DOHH2 (cell line): ENCODE data around the gene SIGMAR1.

ENCODE experiments used
- H3F3A ChIP-seq: fragments of 200-600 bp; sonication (generic), shearing (Covaris generic); 2 replicates; pipeline ENCODE4 v1.6.0; 2016; ENCODE audit warnings: antibody characterized with exemption, mild to moderate bottlenecking; ENCODE audit not compliant: control insufficient read depth, insufficient read depth
- H3K27ac ChIP-seq: fragments of 200-600 bp; sonication (generic); 2 replicates; pipeline ENCODE4 v1.5.1; 2014; ENCODE audit warnings: low read depth, mild to moderate bottlenecking, low read length, moderate library complexity
- H3K27me3 ChIP-seq: fragments of 200-600 bp; sonication (generic); 2 replicates; pipeline ENCODE4 v1.6.1; 2014; ENCODE audit warnings: mild to moderate bottlenecking, low read length, mixed read lengths; ENCODE audit not compliant: control insufficient read depth
- H3K36me3 ChIP-seq: fragments of 200-600 bp; sonication (generic); 2 replicates; pipeline ENCODE4 v1.6.1; 2014; ENCODE audit warnings: mild to moderate bottlenecking, low read length, moderate library complexity, mixed read lengths; ENCODE audit not compliant: control insufficient read depth
- H3K4me1 ChIP-seq: fragments of 200-600 bp; sonication (generic); 2 replicates; pipeline ENCODE4 v1.6.1; 2014; ENCODE audit warnings: mild to moderate bottlenecking, low read length, mixed read lengths; ENCODE audit not compliant: control insufficient read depth
- H3K4me2 ChIP-seq: fragments of 200-600 bp; sonication (generic); 2 replicates; pipeline ENCODE4 v1.6.0; 2014; ENCODE audit warnings: mild to moderate bottlenecking, low read length, moderate library complexity
- H3K4me3 ChIP-seq: fragments of 200-600 bp; sonication (generic); 2 replicates; pipeline ENCODE4 v1.5.1; 2014; ENCODE audit warnings: mild to moderate bottlenecking, low read length, mixed read lengths
- H3K79me2 ChIP-seq: fragments of 200-600 bp; sonication (generic); 2 replicates; pipeline ENCODE4 v1.6.1; 2014; ENCODE audit warnings: mild to moderate bottlenecking, low read length, mixed read lengths; ENCODE audit not compliant: control insufficient read depth
- H3K9me2 ChIP-seq: fragments of 200-600 bp; sonication (generic); replicated peaks from 2 replicates; pipeline ENCODE4 v1.6.1; 2014; ENCODE audit warnings: mild to moderate bottlenecking, low read length, mixed read lengths; ENCODE audit not compliant: control insufficient read depth
- H3K9me3 ChIP-seq: fragments of 200-600 bp; sonication (generic); 2 replicates; pipeline ENCODE4 v1.6.1; 2014; ENCODE audit warnings: antibody characterized with exemption, low read length, mixed read lengths; ENCODE audit not compliant: control insufficient read depth, insufficient read depth
- H4K20me1 ChIP-seq: fragments of 200-600 bp; sonication (generic); 2 replicates; pipeline ENCODE4 v1.6.0; 2014; ENCODE audit warnings: low read depth, mild to moderate bottlenecking, antibody characterized with exemption, low read length, moderate library complexity; ENCODE audit not compliant: control insufficient read depth, insufficient read depth
- EZH2phosphoT487 ChIP-seq: fragments of 200-600 bp; sonication (generic); IDR thresholded peaks from 2 replicates; pipeline ENCODE4 v1.6.1; 2017; ENCODE audit warnings: borderline replicate concordance, mild to moderate bottlenecking, antibody characterized with exemption, low read length, moderate library complexity, mixed read lengths
- TF ChIP-seq, protein P1 (sequence below): fragments of 200-600 bp; sonication (generic); IDR thresholded peaks from one replicate; pipeline ENCODE4 v1.5.1; 2014; ENCODE audit warnings: antibody characterized with exemption, mild to moderate bottlenecking, low read depth, low read length; ENCODE audit not compliant: poor library complexity, severe bottlenecking

SIGMAR1 gene

DNA sequence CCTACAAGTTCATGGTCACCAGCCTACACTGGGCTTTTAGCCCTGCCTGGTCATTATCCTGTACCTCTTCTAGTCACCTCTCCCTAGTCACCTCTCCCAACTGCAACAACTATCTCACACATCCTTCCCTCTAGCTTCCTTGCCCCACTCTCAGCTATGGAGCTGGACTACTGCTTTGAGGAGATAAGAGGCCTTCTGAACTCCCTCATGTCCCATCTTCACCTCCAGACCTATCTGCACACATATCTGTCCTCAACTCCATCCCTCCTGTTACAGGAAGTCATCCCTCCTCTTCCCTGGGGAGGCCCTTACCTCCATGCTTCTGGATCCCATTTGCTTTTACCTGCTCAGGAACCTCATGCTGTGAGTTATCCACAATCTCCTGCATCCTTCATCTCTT is 31.4 kb downstream of the SIGMAR1 start:
- no peak overlapping the region for H3K4me2 ChIP-seq
- peaks cover 10% of the 10 kb centered on the region for H3K4me1 ChIP-seq
- H3K9me3 ChIP-seq, result no peaks in the 10 kb centered on the region
- H3K79me2 ChIP-seq, result peaks cover 12% of the 10 kb centered on the region
- peaks cover 8% of the 10 kb centered on the region; the same call in 1 of the 2 replicates for H3K36me3 ChIP-seq
- H4K20me1 ChIP-seq, result no peaks in the 10 kb centered on the region
- TF ChIP-seq EZH2phosphoT487, result no peak
- TF ChIP-seq, protein P1, sequence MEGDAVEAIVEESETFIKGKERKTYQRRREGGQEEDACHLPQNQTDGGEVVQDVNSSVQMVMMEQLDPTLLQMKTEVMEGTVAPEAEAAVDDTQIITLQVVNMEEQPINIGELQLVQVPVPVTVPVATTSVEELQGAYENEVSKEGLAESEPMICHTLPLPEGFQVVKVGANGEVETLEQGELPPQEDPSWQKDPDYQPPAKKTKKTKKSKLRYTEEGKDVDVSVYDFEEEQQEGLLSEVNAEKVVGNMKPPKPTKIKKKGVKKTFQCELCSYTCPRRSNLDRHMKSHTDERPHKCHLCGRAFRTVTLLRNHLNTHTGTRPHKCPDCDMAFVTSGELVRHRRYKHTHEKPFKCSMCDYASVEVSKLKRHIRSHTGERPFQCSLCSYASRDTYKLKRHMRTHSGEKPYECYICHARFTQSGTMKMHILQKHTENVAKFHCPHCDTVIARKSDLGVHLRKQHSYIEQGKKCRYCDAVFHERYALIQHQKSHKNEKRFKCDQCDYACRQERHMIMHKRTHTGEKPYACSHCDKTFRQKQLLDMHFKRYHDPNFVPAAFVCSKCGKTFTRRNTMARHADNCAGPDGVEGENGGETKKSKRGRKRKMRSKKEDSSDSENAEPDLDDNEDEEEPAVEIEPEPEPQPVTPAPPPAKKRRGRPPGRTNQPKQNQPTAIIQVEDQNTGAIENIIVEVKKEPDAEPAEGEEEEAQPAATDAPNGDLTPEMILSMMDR, result no peak
- no peaks in the 10 kb centered on the region for H3K9me2 ChIP-seq
- no peaks in the 10 kb centered on the region for H3F3A ChIP-seq
- no peaks in the 10 kb centered on the region for H3K27me3 ChIP-seq
- no peak overlapping the region for H3K4me3 ChIP-seq
- no peak overlapping the region for H3K27ac ChIP-seq

DNA sequence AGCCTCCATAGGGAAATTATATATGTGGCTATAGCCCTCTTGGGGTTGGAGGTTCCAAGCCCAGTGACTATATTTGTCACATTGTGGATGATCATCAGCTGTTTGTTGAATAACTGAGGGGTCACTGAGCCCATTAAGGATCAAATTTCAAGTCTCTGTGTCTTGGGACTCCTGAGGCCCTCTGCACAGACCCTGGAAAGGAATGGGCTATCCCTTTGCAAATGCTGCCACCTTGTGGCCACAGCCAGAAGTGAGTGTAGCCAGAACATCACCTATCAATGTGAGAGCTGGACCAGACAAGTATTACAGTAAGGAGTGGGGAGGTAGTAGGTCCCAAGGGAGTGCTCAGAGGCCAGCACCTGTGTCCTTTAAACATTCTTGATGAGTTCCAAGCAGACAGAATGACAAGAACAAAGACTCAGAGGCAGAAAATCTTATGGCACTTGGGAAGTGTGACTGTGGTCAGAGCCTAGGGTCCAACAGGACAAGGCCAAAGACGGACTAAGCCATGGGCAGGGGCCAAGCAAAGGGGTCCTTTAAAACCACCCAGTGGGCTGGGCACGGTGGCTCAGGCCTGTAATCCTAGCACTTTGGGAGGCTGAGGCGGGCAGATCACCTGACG is 33.9 kb downstream of the SIGMAR1 start:
- Histone ChIP-seq H4K20me1 (no peaks in the 10 kb centered on the region), H3K4me2 (no peak overlapping the region), H3K9me2 (no peaks in the 10 kb centered on the region), H3K4me1 (no peaks in the 10 kb centered on the region), H3K27me3 (no peaks in the 10 kb centered on the region), H3K27ac (no peak overlapping the region), H3F3A (no peaks in the 10 kb centered on the region), H3K79me2 (no peaks in the 10 kb centered on the region), H3K36me3 (no peaks in the 10 kb centered on the region), H3K4me3 (no peak overlapping the region), H3K9me3 (no peaks in the 10 kb centered on the region)
- TF ChIP-seq, protein P1, result peak; percentile 96
- TF ChIP-seq EZH2phosphoT487, result no peak

DNA sequence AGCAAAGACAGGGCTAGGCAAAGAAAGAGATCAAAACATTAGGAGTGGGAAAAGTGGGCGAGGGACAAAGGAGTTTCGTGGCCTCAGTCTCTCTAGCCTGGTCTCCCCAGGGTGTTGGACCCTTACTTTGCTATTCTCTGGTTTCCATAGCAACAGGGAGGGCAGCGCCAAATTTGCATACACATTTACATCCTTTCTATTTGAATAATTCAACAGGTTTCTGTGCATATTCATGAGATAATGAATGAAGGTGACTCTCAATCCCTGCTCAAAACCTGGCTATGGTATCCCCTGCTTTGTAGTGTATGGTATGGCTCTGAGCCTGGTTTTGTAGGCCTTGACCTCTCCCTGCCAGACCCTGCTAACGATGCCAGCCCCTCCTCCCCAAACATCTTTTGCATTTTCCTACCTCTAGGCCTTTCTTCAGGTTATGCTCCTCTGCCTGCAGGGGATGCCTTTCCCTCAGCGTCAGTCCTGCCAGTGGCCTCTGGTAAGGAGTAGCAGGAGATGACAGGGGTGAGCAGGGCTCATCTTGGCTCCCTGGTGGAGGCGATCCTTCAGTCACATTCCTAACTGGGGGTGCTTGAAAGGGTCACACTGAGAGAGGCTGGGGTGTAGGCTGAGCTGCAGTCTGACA is 35.5 kb downstream of the SIGMAR1 start:
- Histone ChIP-seq H3K27me3 (no peaks in the 10 kb centered on the region), H3K4me1 (no peaks in the 10 kb centered on the region), H3F3A (no peaks in the 10 kb centered on the region), H3K9me2 (no peaks in the 10 kb centered on the region), H3K4me3 (no peak overlapping the region), H3K27ac (no peak overlapping the region), H3K9me3 (no peaks in the 10 kb centered on the region), H3K79me2 (no peaks in the 10 kb centered on the region), H3K36me3 (no peaks in the 10 kb centered on the region), H3K4me2 (no peak overlapping the region), H4K20me1 (no peaks in the 10 kb centered on the region)
- TF ChIP-seq, protein P1, result no peak
- TF ChIP-seq EZH2phosphoT487, result no peak
